H9 (cell line): Measurements from ENCODE around the gene KRT77. TPM values are rescaled to one million over a fixed set of nuclear protein-coding genes. Genes with fewer than 3 reads are reported as not detected.

Source experiments
- DNase-seq: peaks from one replicate; pipeline ENCODE4 v3.0.0-alpha.2; 2017
- H2AFZ ChIP-seq: one replicate; pipeline ENCODE4 v1.6.1; 2013; ENCODE audit warnings: mild to moderate bottlenecking, low read length, control low read depth, moderate library complexity
- H2AK5ac ChIP-seq: 2 replicates; pipeline ENCODE4 v1.6.1; 2013; ENCODE audit warnings: low read length, control low read depth, mixed read lengths; ENCODE audit not compliant: insufficient read length
- H2BK120ac ChIP-seq: one replicate; pipeline ENCODE4 v1.6.1; 2013; ENCODE audit warnings: low read depth, mild to moderate bottlenecking, low read length, control low read depth, inconsistent platforms; ENCODE audit not compliant: poor library complexity, severe bottlenecking
- H2BK12ac ChIP-seq: 2 replicates; pipeline ENCODE4 v1.6.1; 2013; ENCODE audit warnings: low read length, control low read depth, mixed read lengths, low read depth; ENCODE audit not compliant: insufficient read length
- H2BK15ac ChIP-seq: 2 replicates; pipeline ENCODE4 v1.6.1; 2013; ENCODE audit warnings: low read depth, low read length, control low read depth
- H2BK20ac ChIP-seq: one replicate; pipeline ENCODE4 v1.6.1; 2013; ENCODE audit warnings: low read depth, mild to moderate bottlenecking, low read length, control low read depth, inconsistent platforms; ENCODE audit not compliant: poor library complexity, severe bottlenecking
- H2BK5ac ChIP-seq: 2 replicates; pipeline ENCODE4 v1.6.1; 2013; ENCODE audit warnings: low read length, control low read depth, mixed read lengths; ENCODE audit not compliant: insufficient read length
- H3K14ac ChIP-seq: 2 replicates; pipeline ENCODE4 v1.6.1; 2013; ENCODE audit warnings: low read length, control low read depth; ENCODE audit not compliant: insufficient read depth
- H3K18ac ChIP-seq: 2 replicates; pipeline ENCODE4 v1.6.1; 2013; ENCODE audit warnings: low read depth, mild to moderate bottlenecking, mixed read lengths, low read length, control low read depth; ENCODE audit not compliant: insufficient read length
- H3K23ac ChIP-seq: 2 replicates; pipeline ENCODE4 v1.6.1; 2013; ENCODE audit warnings: low read length, control low read depth, mixed read lengths, low read depth; ENCODE audit not compliant: insufficient read length
- H3K23me2 ChIP-seq: 2 replicates; pipeline ENCODE4 v1.6.1; 2013; ENCODE audit warnings: low read depth, mild to moderate bottlenecking, mixed read lengths, low read length, control low read depth; ENCODE audit not compliant: insufficient read length, poor library complexity, severe bottlenecking
- H3K27ac ChIP-seq: 2 replicates; pipeline ENCODE4 v1.5.1; 2013; ENCODE audit warnings: low read length, control low read depth, mixed read lengths, low read depth; ENCODE audit not compliant: insufficient read length
- H3K27me3 ChIP-seq: 2 replicates; pipeline ENCODE4 v1.6.1; 2013; ENCODE audit warnings: low read length, control low read depth, inconsistent platforms; ENCODE audit not compliant: insufficient read depth
- H3K4ac ChIP-seq: 2 replicates; pipeline ENCODE4 v1.6.1; 2013; ENCODE audit warnings: low read depth, mild to moderate bottlenecking, control low read depth, inconsistent platforms, low read length, moderate library complexity
- H3K4me1 ChIP-seq: 2 replicates; pipeline ENCODE4 v1.6.1; 2013; ENCODE audit warnings: low read length, control low read depth, inconsistent platforms; ENCODE audit not compliant: insufficient read depth
- H3K4me2 ChIP-seq: 2 replicates; pipeline ENCODE4 v1.6.1; 2013; ENCODE audit warnings: low read length, control low read depth, mixed read lengths; ENCODE audit not compliant: insufficient read length, insufficient read depth
- H3K56ac ChIP-seq: 2 replicates; pipeline ENCODE4 v1.6.1; 2013; ENCODE audit warnings: low read depth, mild to moderate bottlenecking, mixed read lengths, low read length, control low read depth; ENCODE audit not compliant: insufficient read length
- H3K79me1 ChIP-seq: 2 replicates; pipeline ENCODE4 v1.6.1; 2013; ENCODE audit warnings: low read depth, mild to moderate bottlenecking, moderate library complexity, low read length, control low read depth, inconsistent platforms; ENCODE audit not compliant: insufficient read depth, poor library complexity, severe bottlenecking
- H3K79me2 ChIP-seq: 2 replicates; pipeline ENCODE4 v1.6.1; 2013; ENCODE audit warnings: low read length, control low read depth, inconsistent platforms; ENCODE audit not compliant: insufficient read depth
- H3K9ac ChIP-seq: 2 replicates; pipeline ENCODE4 v1.6.1; 2013; ENCODE audit warnings: low read length, control low read depth, mixed read lengths; ENCODE audit not compliant: insufficient read length; ENCODE audit errors: extremely low read depth
- H3K9me3 ChIP-seq: one replicate; pipeline ENCODE4 v1.6.1; 2013; ENCODE audit warnings: low read depth, low read length, inconsistent platforms; ENCODE audit not compliant: control insufficient read depth
- H3T11ph ChIP-seq: one replicate; pipeline ENCODE4 v1.6.1; 2013; ENCODE audit warnings: mild to moderate bottlenecking, low read length, control low read depth, inconsistent platforms
- H4K20me1 ChIP-seq: one replicate; pipeline ENCODE4 v1.6.1; 2013; ENCODE audit not compliant: control insufficient read depth, insufficient read length, insufficient read depth
- H4K5ac ChIP-seq: 2 replicates; pipeline ENCODE4 v1.6.1; 2013; ENCODE audit warnings: low read depth, mild to moderate bottlenecking, mixed read lengths, low read length, control low read depth; ENCODE audit not compliant: insufficient read length
- H4K8ac ChIP-seq: replicated peaks from 2 replicates; pipeline ENCODE4 v1.6.1; 2013; ENCODE audit warnings: low read length, control low read depth, mixed read lengths, low read depth; ENCODE audit not compliant: insufficient read length
- H4K91ac ChIP-seq: 2 replicates; pipeline ENCODE4 v1.6.1; 2013; ENCODE audit warnings: low read depth, mild to moderate bottlenecking, moderate library complexity, mixed read lengths, low read length, control low read depth; ENCODE audit not compliant: insufficient read length
- H3K27ac Mint-ChIP-seq, 3 experiments: 2 replicates in 2 of 3; 3 replicates in 1 of 3; pipeline ENCODE4 v1.8.0; 2020 to 2021; ENCODE audit warnings: mixed read lengths in 3 of 3, mild to moderate bottlenecking in 1 of 3, moderate library complexity in 1 of 3
- H3K27me3 Mint-ChIP-seq: 2 replicates; pipeline ENCODE4 v1.8.0; 2021; ENCODE audit warnings: low read depth, mild to moderate bottlenecking, moderate library complexity, mixed read lengths
- H3K36me3 Mint-ChIP-seq, 3 experiments: 2 replicates in 2 of 3; 3 replicates in 1 of 3; pipeline ENCODE4 v1.8.0; 2020 to 2021; ENCODE audit warnings: low read depth in 3 of 3, mixed read lengths in 3 of 3; ENCODE audit not compliant: insufficient read depth in 1 of 3
- H3K4me1 Mint-ChIP-seq, 2 experiments: 2 replicates each; pipeline ENCODE4 v1.8.0; 2020; ENCODE audit warnings: mixed read lengths in 2 of 2
- H3K4me3 Mint-ChIP-seq, 2 experiments: 2 replicates in 1 of 2; 3 replicates in 1 of 2; pipeline ENCODE4 v1.8.0; 2020 to 2021; ENCODE audit warnings: mild to moderate bottlenecking in 2 of 2, mixed read lengths in 2 of 2, moderate library complexity in 1 of 2
- H3K9me3 Mint-ChIP-seq, 2 experiments: 2 replicates in 1 of 2; 3 replicates in 1 of 2; pipeline ENCODE4 v1.8.0; 2020; ENCODE audit warnings: mild to moderate bottlenecking in 2 of 2, mixed read lengths in 2 of 2, moderate library complexity in 1 of 2
- CTCF ChIP-seq: fragments of 200-600 bp; sonication (generic); conservative IDR thresholded peaks from 3 replicates; pipeline ENCODE4 v1.8.0; 2021; ENCODE audit warnings: antibody characterized with exemption, mild to moderate bottlenecking
- WGBS: extraction: QIAGEN DNeasy Blood & Tissue Kit; methylation state at CpG from one replicate; pipeline ENCODE4 v1.1.7; 2013; ENCODE audit warnings: missing lambda C conversion rate, low lambda C conversion rate, mixed read lengths; ENCODE audit not compliant: insufficient read length; ENCODE audit errors: extremely low coverage; 5-methylcytosine and 5-hydroxymethylcytosine counted together
- total RNA-seq: library from RNA; stranded (reverse); gene quantifications from 2 replicates; pipeline ENCODE4 v1.2.1, GENCODE V29; 2021

Gene KRT77
- total RNA-seq, 1 experiment from 2014 or later, result not detected

- H3K23me2 ChIP-seq, result no peaks in the 10 kb centered on the region
These were observed 17.9 kb downstream of the KRT77 start for GRCh38 chr12:52685406-52685890.

More at GRCh38 chr12:52685406-52685890, 17.9 kb downstream of the KRT77 start:
- TF ChIP-seq CTCF, result no peak
- Histone ChIP-seq H3K9me3 (no peaks in the 10 kb centered on the region), H2BK5ac (no peak overlapping the region), H2BK120ac (no peak overlapping the region), H3K56ac (no peak overlapping the region), H2BK15ac (no peak overlapping the region), H3K79me1 (no peaks in the 10 kb centered on the region), H4K20me1 (no peaks in the 10 kb centered on the region), H3K4me1 (no peaks in the 10 kb centered on the region), H3K79me2 (no peaks in the 10 kb centered on the region), H2BK20ac (no peak overlapping the region), H3K27me3 (no peaks in the 10 kb centered on the region; the same call in 1 of the 2 replicates), H3K4me2 (no peak overlapping the region), H3K23ac (no peak overlapping the region), H3K4ac (no peak overlapping the region), H3T11ph (no peak overlapping the region), H3K18ac (no peak overlapping the region), H2AK5ac (no peak overlapping the region), H4K8ac (no peak overlapping the region), H4K91ac (no peak overlapping the region), H4K5ac (no peak overlapping the region), H2AFZ (no peak overlapping the region), H3K14ac (no peak overlapping the region), H3K27ac (no peak overlapping the region), H2BK12ac (no peak overlapping the region), H3K9ac (no peak overlapping the region)
- H3K27ac Mint-ChIP-seq, result no peak overlapping the region
- no CpG with 5 or more reads among the region's 6 CpGs for WGBS
- no peak overlapping the region for H3K4me3 Mint-ChIP-seq
- H3K4me1 Mint-ChIP-seq, result peaks cover 0 to 5% of the 10 kb centered on the region in 2 experiments; a peak in 3 of 4 replicates
- peaks cover 63% of the 10 kb centered on the region for H3K27me3 Mint-ChIP-seq
- H3K9me3 Mint-ChIP-seq, result no peaks in the 10 kb centered on the region
- no peaks in the 10 kb centered on the region for H3K36me3 Mint-ChIP-seq
- DNase-seq, result no peak
